HG03039 (cell line): Measurements from ENCODE around the gene IRF5.
A peak's percentile ranks its signal among the peaks of the same experiment; 100 is the strongest.

Experiments used
- ATAC-seq: cut with Tn5 transposase; IDR thresholded peaks from one replicate; pipeline ENCODE4 v1.9.1; 2021; ENCODE audit warnings: mild to moderate bottlenecking, moderate library complexity; ENCODE audit not compliant: unreplicated experiment

IRF5 gene

DNA sequence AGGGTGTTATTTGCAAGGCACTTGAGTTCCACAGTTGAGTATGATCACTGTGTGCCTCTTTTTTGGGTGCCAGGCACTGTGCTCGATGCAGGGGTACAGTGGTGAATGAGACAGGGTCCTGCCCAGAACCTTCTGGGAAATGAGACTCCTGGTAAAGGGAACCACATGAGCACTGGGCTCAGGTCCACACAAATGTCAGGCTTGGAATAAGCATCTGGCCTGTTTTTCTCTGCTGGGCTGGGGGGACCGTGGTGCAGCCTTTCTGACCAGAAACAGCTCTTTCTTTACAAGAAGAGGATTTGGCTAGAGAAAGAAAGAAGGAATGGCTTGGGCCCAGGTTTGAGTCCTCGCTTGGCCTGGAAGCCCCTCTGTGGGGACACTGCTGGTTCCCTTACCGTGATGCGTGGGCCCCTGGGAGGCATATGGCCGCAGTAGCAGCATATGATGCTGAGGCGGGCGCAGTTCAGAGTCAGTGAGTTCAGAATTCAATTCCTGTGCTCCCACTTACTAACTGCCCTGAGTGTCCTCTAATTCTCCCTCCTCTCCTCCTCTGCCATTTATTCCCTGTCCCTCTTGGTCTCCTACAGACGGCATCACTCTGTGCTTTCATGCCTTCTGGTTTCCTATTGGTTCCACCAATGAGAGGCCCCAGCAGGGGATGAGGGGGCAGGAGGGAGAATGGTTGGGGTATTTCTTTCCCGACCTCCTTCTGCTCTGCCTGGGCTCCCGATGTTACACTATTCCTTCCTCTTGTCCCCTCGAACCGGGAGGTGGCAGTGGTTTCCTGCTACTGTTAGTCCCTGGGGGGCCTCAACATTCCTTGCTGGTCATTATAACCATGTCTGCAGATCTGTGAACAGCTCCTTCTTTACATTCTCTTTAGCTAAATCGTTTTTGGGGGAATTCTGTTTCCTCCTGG is 17.6 kb upstream of the IRF5 start:
- ATAC-seq, result no peak

DNA sequence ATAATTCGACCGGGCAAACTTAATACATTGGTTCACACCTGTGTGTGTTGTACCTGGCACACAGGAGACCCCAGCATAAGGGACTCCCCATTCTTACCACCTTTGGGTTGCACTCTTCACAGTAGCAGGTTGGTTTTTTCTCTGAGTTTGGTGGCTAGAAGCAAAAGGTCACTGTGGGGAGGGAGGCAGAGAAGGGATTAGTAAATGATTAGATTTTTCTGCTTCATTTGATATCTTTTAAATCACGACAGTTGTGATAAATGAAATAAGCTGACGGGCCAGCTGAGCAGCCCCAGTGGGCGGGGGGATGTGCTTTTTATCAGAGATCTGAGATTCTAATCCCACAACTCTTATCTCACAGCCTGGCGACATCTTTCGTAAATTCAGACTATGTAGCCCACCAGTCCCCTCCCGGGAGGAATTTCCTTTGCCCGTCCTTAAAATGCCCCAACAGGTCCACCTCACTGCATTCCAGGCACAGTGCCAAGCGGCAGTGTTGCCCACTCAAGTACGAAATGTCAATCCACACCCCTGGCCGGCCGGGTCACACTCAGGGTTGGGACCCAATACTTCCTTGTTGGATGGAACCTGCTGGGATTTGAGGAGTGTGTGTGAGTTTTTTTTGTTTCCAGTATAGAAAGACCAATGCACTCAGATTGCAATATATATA is 16.7 kb upstream of the IRF5 start:
- ATAC-seq, result no peak

DNA sequence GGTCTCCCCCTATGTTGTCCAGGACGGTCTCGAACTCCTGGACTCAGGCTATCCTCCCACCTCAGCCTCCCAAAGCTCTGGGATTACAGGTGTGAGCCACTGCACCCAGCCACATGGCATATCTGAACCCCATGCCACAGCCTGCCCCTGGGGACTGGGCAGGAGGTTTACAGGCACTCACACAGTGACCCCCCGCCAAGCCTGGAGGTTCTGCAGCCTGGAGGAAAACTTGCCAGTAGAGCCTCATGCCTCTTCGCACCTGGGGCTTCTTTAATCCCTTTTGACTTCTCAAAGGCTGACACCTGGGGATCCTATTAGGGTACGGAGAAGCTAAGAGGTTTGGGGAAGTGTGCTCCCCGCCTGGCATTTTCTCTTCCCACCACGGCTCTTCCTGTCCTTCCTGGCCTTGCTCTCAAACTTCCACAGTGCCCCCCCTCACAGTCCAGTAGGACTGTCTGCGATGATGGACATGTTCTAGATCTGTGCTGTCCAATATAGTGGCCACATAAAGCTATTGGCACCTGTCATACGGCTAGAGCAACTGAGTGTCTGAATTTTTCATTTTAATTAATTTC is 15.8 kb upstream of the IRF5 start:
- ATAC-seq, result no peak

DNA sequence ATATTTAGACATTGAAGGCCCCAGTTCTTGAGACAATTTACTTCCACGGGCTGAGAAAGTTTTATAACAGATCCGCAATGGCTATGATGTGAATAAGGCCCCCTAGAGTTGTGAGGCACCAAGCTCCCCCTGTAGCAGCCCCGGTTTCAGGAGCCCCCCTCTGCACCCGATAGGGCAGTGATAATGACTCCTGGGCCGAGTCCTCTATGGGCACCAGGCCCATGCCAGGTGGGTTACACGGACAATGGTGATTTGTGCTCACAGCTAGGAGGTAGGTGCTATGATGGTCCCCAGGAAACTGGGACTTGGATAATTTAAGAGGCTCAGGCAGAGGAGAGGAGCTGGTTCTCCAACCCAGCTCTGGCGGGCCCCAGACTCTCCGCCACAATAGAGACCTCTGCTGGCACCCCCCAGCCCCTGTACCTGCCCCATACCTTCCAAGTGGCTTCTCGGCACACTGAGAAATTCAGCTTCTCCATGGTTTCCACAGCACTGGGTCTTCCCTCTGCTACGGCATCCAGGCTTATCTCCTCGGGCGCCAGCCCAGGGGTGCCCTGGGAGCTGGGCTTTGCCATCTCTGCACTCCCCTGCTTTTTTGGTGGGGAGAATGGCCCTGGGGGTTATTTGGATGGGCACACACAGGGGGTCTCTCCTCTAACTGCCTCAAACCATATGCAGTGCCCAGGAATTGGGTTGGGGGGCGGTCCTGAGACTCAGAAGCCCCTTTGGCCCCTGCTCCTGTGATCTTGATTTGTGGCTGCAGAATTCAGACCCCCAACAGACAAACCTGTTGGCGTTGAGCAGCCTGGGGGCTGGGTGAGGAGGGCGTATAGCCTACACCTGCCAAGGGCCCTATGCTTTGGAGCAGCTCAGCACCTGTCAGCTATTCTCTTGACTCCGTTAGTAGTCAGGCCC is 15.0 kb upstream of the IRF5 start:
- no peak for ATAC-seq

DNA sequence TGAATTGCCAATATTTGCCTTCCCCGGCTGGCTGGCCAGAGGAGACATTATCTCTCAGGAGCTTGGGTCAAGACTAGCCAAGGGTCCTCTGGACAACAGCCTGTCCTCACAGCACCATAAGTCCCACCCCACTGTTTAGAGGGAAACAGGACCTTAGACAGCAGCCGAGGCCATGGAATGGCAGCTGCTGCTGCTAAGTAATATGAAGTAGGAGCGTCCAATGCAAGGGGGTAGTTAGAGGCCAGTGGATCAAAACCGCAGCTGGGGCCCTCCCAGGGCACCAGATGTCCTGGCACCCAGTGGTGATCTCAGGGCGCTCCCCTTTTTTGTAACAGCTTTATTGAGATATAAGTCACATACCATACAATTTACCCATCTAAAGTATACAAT is 14.3 kb upstream of the IRF5 start:
- no peak for ATAC-seq

DNA sequence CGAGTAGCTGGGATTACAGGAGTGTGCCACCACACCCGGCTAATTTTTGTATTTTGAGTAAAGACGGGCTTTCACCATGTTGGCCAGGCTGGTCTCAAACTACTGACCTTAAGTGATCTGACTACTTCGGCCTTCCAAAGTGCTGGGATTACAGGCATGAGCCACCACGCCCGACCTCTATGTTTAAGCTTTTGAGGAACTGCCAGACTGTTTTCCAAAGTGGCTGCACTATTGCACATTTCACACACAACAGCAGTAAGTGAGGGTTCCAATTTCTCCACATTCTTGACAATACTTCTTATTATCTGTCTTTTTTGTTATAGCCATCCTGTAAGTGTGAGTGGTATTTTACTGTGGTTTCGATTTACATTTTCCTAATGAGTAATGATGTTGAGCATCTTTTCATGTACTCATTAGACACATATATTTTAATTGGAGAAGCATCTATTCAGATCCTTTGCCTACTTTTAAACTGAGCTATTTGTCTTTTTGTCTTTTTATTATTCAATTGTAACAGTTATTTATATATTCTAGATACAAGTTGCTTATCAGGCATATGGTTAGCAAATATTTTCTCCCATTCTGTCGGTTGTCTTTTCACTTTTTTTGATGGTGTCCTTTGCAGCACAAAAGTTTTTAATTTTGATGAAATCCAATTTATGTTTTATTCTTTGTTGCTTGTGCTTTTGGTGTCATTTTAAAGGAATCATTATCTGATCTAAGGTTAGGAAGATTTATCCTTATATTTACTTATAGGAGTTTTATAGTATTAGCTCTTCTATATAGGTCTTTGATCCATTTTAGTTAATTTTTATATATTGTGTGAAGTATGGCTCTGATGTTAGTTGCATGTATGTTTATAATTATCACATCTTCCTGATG is 12.8 kb upstream of the IRF5 start:
- no peak for ATAC-seq

DNA sequence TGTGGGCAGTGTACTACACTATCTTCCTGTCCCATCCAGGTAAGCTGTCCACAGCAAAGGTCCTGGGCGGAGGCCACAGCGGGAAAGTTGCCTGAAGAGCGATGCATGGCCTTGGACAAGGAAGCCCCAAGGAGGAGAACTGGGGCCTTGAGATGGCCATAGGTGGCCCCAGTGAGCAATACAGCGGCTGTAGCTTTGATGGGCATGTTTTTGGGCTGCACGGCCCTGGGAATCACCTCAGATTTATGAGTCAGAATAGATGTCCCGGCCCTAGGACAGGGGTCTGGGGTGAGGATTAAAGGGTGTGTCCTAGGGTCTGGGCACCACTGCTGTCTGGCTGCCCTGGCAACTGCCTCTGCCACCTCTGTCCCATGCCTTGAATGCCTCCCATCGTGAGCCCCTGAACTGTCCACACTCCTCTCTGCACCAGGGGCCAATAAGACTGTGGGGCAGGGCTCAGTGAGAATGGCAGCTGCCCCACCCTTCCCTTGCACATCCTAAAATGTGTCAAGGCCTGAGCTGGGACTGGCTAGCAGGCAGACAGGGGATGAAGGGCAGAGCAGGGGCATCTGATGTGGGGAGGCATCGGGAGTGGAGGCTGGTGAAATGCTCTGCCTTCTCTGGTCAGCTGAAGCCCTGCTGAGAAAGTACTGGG is 9.4 kb upstream of the IRF5 start:
- no peak for ATAC-seq

DNA sequence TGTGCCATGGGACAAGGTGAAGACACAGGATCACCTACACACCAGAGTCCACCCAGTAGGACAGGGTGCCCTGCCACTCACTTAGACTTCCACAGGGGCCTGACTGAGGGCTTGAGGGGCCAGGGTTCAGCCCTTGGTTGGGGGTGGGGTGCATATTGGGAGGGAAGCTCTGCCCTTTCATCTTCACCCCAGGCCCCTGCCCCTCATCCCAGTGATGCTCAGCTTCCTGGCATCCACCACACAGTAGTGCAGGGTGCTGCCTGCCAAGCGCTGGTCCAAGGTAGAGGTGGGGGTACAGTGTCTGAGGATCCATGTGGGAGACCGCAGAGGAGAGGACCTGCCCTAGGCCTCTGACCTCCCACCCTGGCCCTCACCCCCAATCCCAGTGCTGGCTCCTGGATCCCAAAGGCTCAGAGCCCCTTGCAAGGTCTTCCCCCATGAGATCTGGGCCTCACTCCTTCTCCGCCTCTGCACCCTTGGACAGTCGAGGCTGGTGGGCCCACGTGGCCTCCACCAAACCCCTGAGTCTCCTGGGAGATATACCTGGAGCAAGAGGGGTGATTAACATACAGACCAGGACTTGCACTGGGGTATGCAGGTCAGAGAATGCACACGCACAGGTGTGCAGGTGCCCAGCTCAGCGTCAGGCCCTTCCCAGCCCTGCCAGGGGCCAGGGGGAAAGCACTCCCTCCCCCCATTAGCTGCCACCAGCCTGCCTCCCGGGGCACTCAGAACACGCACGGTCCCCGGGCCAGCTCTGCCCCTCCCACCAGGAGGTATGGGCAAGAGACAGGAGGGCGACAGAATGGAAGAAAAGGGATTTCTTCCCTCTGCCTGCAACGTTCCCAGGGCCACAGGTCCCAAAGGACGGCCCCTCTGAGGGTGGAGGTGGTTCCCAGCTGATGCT is 8.6 kb upstream of the IRF5 start:
- no peak for ATAC-seq

DNA sequence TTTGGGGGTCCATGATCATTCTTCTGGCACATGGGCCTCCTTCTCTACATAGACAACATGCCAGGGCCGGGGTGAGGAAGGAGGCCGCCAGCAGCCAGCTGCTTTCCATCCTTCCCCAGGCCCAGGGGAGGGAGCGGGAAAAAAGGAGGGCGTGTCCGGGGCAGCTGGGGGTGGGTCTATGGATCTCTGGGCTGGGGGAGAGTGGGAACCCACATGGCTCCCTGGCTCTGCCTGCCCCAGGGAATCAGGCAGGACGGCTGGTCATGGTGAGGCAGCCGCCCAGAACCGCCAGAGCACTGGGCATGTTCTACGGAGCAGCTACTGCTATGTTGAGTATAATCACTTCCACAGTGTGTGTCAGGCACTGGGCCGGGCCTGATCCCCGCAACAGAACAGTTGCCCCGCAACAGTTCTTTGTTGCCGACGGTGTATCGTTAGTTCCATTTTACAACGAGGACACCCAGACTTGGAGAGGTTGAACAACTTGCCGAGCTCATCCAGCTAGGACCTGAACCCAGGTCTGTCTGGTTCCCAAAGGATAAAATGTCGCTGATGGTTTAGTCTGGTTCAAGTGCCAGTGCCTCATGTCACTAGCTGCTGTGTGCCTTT is 6.4 kb upstream of the IRF5 start:
- ATAC-seq, result no peak

DNA sequence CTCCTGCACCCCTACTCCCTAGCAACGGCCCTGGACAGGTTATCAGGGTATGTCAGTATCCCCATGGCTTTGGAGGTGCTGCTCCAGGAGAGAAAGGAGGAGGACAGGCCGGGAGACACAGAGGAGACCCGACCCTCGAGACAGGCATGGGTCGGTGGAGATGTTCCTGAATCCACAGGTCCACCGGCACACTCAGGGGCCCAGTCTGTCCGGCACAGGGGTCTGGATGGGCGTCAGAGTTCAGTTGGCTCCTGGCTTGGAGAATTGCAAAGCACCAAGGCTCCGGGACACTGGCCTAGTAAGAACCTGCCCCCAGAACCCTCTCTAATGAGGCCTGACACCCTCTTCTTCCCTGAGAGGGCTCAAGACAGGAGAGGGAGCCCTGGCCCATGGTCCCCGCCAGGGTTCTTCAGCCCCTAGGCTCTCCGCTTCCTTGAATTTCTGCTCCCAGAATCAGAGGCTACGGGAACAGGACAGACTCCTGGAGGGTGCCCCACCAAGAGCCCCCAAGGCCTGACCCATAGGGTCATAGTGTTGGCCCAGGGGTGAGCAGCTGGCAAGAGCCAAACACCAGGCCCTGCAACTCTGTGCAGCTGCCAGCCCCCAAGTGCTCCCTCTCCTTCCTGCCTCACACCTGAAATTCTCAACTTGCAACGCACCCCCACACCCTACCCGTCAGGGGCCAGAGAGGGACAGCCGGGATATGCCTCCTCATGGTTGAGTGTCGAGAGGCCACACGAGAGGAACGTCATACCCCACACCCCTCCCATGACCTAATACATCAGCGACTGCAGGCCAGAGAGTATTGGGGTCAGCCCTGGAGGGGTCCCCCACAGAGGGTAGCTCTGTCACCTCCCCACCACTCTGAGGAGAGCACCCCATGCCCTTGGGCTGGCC is 5.5 kb upstream of the IRF5 start:
- ATAC-seq, result no peak

DNA sequence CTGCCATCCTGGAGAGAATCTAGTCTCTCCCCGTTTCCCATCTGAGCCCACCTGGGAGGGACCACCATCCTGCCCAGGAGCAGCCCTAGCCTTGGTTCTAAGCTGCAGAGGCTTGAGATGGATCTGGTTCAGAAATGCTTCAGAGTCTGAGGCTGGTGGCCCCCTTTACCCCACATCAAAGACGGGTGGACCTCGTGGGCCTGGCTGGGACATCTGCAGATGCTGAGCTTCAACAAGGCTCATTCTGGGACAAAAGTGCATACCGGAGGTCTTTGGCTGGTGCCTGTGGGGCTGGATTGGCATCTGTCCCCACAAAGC is 4.9 kb upstream of the IRF5 start:
- ATAC-seq, result no peak

DNA sequence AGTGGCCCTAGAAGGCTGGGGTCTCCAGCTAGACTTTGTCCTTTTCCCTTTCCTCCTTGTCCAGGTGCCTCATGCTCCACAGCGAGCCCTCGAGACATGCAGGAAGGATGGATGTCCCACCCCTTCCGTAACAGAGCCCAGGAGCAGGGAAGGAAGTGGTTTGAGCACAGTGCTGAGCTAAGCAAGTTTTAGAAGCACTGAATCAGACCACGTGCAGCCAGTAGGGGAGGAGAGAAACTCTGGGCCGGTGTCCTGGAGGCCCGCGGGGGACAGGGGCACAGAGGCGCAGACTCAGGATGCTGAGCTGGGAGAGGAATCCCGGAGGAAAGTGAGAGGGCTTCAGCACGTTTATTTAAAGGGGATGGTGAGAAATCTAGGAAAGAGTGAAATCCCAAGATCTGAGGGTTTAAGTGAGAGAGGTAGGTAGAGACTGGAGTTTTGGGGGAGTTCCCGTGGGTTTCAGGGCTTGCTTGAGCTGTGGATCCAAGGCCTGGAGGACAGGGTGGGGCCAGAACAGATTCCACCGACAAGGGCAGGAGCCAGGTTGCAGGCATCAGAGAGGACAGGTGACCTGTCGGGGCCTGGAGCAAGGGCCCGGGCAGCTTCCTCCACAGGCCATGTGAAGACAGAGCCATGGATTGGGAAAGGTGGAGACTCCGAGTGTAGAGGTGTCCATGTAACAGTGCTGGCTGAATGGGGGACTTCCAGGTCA is 4.4 kb upstream of the IRF5 start:
- ATAC-seq, result peak; percentile 26

DNA sequence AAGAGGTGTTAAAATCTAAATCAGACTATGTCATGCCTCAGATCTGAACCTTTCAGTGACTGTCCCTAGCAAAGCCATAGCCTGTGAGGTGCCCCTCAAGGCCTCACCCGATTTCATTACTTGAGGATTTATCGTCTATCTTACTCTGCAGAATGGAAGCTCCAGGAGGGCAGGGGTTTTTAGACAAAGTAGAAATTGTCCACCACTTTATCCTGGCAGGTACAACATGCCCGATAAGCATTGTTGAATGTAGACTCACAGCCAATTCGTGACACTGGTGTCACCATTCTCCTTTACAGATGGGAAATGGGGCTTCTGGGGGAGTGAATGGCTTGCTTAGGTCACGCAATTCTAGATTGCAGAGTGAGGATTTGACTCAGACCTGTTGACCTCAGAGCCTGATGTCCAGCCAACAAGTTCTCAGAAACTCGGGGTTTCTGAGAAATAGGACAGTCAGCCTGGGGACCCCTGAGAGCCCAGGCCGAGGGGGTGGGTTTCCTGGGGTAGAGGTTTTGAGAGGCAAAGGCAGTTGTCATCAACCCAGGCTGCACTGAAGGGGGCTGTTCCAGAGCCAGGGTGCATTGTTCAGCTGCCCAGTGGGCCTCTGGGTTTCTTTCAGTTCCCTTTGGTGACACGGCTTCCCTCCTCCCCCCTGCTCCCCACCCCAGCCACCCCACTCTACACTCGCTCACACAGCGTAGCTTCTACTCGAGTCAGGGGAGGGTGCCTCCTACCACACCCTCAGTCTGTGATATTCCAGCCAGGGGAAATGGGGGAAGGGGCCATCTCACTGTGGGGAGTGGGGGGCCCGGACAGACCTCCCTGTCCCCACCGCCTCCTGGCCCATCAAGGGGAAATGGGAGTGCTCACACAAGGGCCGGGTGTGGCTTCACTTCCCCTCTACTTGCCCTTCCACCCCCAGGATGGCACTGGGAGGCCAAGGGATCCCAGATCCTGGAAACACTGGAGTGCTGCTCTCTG is 3.1 kb upstream of the IRF5 start:
- peak; percentile 22 for ATAC-seq

DNA sequence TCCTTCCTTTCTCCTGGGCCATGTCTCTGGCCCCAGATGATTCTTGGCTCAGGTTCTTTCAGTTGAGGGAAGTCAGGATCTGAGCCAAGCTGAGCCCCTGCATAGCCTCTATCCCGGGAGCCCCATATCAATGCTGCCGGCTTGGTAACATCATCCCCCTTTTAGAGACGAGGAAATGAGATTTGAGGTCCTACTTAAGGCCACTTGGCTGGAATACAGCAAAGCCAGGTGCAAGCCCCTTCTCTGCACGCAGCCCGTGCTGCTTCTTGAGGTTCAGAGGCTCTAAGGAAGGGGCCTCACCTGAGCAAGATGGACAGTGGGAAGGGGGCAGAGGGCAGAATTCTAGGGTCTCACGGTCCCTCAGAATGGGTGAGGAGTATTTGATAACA is 2.4 kb upstream of the IRF5 start:
- ATAC-seq, result no peak

DNA sequence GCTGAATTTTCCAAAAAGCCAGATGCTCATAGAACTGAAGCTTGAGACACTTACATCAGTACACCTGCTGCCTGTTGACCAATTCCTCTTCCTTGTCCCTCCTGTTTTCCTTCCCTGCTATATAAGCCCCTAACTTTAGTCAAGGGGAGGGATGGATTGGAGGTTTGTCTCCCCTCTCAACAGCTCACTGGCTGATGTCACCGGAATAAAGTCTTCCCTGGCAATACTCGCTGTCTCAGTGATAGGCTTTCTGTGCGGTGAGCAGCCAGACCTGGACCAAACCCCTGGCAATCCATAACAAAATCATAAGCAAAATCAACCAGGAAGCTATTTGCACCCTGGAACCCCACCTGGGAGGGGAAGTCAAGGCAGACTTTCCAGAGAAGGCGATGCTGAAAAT is 929 bp upstream of the IRF5 start:
- no peak for ATAC-seq

DNA sequence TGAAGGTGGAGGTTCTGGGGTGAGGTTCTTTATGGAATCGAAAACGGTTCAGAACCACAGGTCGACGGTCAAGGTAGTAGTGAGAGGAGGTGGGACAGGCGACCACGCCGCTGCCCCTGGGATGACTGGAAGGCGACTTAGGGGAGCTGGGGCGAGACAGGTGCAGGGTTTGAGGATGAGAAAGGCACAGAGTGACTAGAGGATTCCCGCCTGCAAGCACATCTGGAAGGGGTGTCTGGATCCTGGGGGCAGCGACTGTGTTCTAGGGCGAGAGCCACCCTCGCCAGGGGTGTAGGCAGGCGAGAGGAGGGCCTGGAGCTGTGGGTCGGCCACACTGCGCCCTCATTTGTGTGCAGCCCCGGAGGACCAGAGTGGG is 468 bp upstream of the IRF5 start:
- no peak for ATAC-seq
